CD4-positive, alpha-beta T cell treated with Interleukin-6 for 4 hours (primary cell): Measurements from ENCODE around the gene DRAP1.
A peak's percentile ranks its signal among the peaks of the same experiment; 100 is the strongest.
"Not testable (repeated sequence)": the region's sequence is repeated elsewhere in the genome, so short reads cannot be mapped to it uniquely, and the experiment has no call there.

ENCODE experiments used
- DNase-seq: peaks from one replicate; pipeline ENCODE4 v3.0.0-alpha.2; 2020; ENCODE audit warnings: mixed read lengths

The DRAP1 gene

DNA sequence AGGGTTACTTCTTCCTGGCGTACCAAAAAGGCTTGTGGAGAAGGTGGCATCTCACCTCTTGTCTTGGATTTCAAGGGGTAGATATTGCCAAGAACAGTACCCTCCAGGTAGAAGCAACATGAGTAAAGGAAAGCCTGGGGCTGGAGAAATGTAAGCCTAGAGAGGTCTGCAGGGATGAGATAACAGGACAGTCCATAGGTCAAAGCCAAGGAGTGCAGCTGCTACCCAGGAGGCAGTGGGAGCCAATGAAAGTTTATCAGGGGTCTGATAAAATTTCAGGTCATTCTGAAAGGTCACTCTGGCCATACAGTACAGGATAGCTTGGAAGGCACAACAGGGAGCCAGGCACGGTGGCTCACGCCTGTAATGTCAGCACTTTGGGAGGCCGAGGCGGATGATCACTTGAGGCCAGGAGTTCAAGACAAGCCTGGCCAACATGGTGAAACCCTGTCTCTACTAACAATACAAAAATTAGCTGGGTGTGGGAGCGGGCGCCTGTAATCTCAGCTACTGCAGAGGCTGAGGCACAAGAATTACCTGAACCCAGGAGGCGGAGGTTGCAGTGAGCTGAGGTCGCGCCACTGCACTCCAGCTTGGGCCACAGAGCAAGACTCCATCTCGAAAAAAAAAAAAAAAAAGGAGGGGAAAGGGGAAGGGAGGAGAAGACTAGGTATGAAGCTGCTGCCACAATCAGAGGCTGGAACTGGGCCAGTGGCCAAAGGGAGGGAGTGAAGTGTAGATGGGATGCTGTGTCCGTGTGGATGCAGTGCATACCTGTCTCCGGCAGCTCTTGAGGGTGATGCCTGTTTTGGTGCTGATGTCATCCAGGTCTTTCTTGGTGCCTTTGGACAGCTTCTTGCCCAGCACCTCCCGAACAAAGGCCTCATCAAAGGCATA, 32.2 kb upstream of the DRAP1 start:
- no peak for DNase-seq

DNA sequence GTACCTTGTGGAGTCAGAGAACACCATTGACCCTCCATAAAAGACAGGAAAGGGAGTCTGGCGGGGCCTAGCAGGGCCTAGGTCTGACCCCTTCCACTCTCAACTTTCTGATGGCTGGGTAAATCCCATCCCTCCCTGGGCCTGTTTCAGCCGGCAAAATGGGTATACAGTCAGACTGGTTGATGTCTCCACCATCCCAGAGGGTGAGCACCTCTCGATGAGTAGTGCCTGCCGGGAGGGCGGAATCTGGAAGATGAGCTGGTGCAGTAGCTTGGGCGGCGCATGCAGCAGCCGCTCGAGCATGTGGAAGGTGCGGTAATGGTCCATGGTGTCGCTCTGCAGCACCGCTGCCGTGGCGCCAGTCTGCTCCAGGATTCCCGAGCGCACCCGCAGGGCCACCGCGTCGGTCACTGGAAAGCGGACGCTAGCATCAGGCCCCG, 31.5 kb upstream of the DRAP1 start:
- DNase-seq: peak; percentile 43

DNA sequence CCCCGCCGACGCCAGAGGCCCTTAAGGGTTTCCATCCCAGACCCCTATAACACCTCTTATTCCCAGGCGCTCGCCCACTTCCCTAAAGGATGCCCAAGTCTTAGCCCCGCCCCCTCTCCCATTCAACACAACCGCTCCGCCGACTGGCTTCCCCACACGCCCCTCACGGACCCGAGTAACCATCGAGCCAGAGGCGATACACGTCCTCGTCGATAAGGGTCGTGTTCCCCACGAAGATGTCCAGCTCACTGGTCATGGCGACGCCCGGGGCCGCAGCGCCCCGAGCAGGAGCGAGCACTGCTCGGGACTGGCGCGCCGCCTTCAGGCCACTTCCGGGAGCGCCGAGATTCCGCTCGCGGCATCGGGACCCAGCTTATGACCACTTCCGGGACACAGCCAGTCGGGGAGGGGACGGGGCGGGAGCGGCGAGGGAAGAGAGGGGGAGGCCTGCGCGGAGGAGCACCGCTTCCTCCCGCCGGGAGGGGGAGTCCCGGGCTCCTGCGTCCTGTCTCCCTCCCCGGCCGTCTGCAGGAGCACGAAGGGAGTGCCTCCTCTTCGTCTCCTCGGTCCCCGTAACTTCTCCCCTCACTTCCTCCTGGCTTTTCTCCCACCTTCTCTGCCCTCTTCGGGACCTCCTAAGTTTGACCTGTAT, 30.9 kb upstream of the DRAP1 start, which contains the start of gene FIBP:
TSS of gene FIBP (minus strand) at position 309 of the 652 bp plus-strand sequence. CDS start at position 256, 53 bp downstream.
- peak; percentile 96 for DNase-seq

DNA sequence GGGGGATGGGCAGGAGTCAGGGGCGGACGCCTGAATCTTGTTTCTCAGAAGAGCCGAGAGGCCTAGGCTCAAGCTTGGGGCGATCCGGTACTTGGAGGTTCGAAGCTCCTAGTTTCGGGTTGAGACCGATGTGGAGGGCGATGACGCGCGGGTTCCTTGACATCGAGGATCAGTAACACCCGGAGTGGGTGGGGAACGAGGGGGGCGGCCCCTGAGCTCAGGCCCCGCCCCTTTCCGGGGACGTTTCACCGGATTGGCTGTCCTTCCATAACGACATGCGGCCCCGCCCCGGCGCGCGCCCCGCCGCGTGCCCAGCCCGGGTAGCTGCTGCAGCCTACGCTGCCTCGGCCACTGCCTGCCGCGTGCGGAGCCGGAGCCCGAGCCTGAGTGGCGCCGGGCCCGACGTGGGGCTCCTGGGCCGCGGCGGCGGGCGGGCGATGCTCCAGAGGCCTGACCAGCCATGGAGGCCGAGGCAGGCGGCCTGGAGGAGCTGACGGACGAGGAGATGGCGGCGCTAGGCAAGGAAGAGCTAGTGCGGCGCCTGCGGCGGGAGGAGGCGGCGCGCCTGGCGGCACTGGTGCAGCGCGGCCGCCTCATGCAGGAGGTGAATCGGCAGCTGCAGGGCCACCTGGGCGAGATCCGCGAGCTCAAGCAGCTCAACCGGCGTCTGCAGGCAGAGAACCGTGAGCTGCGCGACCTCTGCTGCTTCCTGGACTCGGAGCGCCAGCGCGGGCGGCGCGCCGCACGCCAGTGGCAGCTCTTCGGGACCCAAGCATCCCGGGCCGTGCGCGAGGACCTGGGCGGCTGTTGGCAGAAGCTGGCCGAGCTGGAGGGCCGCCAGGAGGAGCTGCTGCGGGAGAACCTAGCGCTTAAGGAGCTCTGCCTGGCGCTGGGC, 28.7 kb upstream of the DRAP1 start, which contains the start of gene CCDC85B:
TSS of gene CCDC85B (plus strand) at position 350 of the 895 bp plus-strand sequence. CDS start at position 461, 111 bp downstream.
- DNase-seq: peak; percentile 99

DNA sequence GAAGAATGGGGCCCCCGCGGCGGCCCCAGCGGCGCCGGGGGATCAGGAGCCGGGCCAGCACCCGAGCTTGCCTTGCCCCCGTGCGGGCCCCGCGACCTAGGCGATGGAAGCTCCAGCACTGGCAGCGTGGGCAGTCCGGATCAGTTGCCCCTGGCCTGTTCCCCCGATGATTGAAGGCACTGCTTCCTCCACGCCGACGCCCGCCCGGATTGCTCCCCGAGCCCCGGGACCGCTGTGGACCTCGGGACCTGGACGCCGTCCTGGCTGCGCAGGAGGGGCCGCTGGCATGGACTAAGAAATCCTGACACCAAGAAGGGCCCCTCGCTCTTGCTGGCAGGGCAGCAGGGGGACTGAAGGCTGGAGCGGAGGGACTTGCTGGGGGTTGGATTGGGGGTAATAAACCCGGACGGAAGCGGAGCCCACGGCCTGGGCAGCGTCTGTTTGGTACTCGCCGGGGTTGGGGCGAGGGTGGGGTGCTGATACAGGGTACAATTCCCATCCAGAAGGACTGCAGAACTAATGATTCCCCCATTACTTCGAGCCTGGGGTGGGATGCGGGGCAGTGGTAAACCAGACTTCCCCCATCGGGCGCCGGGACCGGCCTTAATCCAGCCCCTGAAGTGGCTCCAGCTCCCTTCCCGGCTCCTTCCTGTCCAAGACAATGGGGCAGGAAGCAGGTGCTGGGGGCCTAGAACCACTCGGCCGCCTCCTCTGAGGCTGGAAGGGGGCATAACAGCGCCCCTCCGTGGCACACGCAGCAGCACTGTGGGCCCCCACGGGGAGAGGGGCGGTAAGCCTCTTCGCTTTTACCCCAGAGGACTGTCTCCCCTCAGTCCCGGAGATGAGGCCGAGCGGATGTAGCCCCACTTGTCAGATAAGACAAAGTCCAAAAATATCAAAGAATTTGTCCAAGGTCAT, 27.7 kb upstream of the DRAP1 start:
- no peak for DNase-seq

DNA sequence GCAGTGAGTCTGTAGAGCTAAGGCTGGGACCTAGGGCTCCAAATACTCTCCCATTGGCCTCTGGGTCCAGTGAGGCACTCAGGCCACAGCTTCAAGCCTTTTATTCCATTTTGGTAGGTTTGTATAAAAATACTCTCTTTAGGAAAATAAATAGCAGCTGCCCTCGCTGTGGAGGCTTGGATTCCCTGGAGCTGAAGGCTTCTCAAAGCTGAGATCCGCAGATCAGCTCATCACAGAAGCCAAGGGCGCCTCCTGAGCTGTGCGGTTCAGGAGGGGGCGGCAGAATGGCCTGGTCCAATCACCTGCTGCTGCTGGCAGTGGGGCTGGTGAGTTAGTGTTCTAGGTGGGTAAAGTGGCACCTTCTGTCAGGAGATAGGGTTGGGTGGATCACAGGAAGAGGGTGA, 27.1 kb upstream of the DRAP1 start:
- not testable (repeated sequence) for DNase-seq

DNA sequence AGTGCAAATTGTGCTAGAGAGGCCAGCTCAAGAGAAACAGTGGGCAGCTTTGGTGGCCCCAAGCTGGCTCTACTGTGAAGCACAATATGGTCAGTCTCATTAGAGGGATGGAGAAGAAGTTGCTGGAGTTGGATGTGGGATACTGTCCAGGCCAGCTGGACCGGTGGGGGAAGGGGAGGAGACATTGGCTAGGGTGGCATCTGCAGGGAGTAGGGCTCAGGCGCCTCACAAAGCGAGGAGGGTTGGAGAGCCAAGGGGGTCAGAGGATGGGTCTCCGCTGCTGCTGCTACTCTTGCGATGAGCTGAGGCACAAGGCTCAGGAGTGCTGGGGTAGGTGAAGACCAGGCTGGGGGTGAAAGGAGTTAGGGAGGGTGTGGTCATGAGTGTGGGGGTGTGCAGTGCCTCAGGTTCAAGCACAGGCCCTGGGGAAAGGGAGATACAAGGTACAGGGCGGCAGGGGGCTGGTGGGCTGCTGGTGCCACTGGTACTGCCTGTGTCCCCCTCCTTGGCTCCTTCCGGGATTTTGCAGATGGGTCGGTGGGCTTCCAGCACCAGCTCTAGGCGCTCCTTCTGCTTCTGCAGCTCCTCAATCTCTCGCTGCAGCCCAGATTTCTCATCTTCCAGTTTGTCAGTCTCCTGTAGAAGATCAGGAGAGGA, 26.4 kb upstream of the DRAP1 start:
- DNase-seq: no peak

DNA sequence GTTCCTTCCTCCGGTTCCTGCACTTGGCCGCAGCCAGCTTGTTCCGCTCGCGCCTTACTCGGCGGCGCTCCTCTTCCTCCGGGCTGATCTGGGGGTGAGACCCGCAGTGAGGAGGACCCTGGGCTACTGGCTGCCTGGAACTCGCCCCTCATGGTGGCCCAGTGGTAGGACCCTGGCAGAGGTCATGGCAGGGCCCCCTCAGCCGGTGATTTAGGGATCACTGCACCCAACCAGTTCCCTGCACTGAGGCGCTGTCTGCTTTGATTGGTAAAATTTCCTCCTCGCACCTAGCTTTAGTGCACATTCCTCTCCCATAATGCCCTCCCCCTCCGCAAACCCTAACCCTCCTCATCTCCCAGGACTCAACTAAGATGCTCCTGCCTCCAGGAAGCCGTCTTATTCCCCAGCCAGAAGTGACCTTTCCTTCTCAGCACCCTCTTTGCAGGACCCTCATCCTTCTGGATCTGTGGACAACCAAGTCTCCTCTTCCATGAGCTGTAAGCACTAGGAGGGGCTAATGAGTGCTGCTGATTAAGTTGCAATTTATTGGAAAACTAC, 25.1 kb upstream of the DRAP1 start:
- peak; percentile 54 for DNase-seq

DNA sequence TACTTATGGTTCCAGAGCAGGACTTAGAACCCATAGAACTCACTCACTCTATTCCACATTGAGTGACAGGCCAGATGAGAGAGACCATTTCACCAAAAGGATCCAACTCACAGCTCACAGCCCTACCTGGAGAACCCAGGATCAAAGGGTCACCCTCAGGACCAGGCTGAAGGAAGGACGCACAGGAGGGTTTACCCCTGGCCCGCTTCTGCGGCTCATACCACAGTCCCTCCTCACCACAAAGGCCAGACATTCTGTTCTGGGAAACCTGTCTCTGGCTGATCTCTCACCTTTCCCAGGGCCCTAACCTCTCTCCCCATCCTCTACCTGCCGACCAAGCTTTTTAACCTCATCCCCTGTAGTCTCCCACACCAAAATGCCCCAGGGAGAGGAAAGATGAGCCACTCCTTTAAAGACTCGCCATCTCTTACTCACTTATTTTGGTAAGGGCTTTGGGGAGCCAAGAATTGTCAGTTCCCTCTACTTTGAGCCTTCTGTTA, 23.7 kb upstream of the DRAP1 start:
- no peak for DNase-seq

DNA sequence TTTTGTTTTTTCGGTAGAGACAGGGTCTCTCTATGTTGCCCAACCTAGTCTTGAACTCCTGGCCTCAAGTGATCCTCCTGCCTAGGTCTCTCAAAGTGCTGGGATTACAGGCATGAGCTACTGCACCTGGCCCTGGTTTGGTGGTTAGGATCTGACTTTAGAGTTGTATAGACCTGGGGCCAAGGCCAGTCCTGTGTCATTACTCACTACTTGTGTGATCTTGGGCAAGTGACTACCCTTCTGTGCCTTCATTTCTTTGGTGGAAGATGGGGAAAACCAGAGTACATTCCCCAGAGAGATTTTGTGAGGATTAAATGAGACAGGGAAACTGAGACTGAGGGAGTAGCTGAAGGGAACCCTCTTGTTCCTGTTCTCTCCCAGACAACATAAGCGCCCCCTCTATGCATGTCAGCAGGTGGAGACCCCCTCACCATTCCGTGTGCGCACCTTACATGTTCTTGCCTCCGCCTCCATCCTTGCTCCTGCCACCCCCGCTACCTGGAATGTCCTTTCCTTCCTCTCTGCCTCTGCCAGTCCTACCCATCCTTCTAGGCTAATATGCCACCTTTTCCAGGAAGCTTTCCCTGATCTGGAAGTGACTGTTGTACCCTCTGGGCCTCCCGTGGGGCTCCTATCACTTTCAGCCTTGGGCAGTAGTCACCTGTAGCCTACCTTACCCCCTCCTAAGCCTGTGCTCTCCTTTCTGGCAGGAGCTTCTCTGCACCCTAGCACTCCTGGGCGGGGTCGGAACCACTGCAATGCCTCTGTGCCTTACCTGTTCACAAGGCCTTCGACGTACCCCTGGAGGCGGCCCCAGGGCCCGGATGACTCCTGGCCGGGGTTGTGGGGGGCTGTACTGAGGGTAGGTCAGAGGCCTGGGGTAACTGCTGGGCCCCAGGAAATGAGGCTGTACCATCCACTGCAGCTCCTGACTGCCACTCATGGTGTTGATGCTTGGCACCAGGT, 22.9 kb upstream of the DRAP1 start:
- no peak for DNase-seq

DNA sequence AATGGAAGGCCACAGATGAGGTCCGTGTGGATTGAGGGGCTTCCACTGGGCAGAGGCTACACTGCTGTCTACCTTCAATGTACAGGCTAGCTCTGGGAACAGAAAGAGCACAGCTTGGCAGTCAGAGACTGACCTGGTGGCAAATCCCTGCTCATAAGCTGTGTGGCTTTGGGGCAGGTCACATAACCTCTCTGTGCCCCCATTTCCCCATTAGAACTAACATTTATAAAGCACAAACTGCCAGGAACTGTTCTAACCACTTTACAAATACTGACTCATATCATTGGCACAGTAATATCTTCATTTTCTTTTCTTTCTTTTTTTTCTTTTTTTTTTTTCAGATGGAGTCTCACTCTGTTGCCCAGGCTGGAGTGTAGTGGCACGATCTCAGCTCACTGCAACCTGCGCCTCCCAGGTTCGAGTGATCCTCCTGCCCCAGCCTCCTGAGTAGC, 22.2 kb upstream of the DRAP1 start:
- DNase-seq: no peak

DNA sequence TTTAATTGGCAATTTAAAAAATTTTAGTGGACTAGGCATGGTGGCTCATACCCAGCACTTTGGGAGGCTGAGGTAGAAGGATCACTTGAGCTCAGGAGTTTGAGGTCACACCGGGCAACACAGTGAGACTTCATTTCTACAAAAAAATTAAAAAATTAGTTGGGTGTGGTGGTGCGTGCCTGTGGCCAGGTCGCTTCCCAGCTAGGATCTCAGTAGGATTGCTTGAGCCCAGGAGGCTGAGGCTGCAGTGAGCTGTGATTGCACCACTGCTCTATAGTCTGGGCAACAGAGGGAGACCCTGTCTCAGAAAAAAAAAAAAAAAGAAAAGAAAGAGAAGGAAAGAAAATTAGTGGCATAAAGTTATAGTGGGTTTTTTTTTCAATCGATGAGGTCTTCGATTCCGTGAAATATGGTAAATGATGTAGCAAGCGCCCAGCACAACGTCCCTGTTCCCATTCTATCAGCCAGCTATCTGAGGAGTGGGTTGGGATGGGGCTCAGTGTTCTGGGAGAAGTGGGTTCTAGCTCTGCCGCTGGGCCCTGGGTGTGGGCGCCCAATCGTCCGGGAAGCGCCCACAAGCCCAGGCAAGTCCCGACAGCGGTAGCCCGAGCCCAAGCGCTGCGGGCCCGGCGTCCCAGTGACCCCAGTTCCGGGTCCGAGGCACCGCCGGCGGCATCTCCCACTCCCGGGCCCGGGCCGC, 20.4 kb upstream of the DRAP1 start:
- DNase-seq: no peak

DNA sequence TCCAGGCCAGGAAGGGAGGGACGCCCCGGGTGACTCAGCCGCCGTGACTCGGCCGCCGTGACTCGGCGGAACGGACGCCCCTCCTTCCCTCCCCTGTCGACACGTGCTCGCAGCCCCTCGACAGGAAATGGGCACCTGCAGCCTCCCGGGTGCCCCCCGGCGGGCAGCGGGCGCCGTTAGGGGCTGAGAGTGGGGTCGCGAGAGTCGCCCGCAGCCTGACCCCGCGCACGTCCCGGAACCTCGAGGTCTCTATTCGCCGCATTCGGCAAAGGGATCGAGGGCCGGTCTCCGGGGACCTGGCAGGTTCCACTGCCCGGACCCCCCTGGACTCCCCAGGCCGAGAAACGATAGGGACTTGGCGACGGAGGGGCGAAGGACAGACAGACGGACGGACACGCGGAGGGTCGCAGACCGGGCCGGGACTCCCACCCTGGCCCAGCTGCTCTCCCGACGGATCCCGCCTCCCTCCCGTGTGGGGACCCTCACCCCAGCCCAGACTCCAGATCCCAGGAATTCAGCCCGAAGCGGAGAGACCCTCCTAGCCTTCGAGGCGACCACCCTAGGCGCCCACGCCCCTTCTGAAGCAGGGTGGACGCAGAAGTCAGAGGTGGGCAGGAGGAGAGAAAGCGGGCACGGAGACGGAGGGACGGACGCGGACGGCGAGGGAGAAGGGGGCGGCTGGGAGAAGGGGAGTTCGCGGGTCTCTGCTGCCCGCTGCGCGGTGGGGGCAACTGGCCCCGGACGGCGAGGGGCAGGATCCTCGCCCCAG, 19.7 kb upstream of the DRAP1 start:
- peak; percentile 67 for DNase-seq

DNA sequence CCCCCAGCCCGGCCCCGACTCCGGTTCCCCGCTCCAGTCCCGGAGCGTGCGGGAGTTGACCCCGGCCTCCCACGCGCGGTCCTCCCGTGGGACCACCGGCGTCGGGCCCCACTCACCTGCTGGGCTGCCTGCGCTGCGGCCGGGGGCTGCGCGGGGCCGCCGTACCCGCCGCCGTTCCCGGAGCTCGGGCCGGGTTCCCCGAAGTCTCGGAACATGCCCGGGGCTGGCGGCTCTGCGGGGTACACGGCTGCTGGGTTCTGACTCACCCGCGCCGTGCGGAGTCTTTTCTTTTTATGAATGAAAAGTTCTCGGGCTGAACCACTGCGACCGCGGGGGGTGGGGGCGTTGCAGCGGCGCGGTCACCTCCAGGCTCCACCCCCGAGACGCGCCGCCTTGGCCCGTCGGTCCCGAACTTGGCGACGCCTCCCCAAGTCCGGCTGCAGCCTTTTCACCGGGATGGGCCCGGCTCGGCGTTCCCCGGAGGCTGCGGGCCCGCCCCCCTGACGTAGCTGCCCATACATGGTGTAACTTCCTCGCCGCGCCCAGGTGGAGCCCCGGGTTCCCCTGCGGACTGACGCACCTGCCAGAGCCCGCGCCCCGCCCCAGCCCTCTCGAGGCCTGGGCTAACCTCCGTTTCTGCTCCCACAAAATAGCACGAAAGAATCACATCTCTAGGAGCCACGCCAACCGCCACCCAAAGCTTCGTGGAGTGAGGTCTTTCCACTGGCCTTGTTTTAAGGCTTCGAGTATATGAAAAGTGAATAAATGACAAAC, 18.9 kb upstream of the DRAP1 start, which contains the start of gene FOSL1:
TSS of gene FOSL1 (minus strand) at position 264 of the 774 bp plus-strand sequence. CDS start at position 215, 49 bp downstream.
- peak; percentile 95 for DNase-seq

DNA sequence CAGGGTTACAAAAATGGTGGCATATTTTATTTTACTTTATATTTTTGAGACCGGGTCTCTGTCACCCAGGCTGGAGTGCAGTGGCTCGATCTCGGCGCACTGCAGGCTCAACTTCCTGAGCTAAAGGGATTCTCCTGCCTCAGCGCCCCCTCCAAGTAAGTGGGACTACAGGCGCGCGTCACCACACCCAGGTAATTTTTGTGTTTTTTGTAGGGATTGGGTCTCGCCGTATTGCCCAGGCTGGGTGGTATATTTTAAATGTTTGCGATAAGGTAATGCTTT, 18.4 kb upstream of the DRAP1 start:
- no peak for DNase-seq

DNA sequence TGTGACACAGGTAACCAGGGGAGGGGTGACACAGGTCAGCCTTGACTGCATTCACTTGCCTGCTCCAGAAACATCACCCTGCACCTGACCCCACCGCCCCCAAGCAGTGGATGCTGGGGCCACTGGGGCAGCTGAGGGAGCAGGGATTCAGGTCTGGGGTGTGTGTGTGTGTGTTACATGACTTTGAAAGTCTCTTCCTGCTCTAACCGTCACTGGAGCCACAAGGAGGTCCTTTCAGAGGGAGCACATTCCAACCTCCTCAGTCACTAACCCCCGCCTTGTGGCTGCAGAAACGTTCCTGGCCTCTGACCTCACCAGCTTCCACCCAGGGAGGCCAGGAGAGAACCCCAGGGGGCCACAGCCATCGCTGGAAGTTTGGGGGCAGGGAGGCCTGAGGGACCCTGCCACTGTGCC, 16.2 kb upstream of the DRAP1 start:
- DNase-seq: no peak

DNA sequence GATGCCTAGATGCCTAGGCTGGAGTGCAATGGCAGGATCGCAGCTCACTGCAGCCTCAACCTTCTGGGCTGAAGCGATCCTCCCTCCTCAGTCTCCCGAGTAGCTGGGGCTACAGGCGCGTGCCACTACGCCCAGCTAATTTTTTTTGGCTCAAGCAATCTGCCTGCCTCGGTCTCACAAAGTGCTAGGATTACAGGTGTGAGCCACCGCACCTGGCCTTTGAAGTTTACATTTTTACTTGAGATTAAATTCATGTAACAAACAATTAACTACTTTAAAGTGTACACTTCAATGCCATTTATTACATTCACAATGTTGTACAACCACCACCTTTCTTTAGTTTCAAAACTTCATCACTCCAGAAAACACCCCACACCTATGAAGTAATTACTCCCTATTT, 15.5 kb upstream of the DRAP1 start:
- no peak for DNase-seq
